Esophagus squamous epithelium (tissue), 4 donors: Measurements from ENCODE around the gene ARHGAP26.

ENCODE experiments used
- POLR2A ChIP-seq, 4 donors: fragments of 450-650 bp; IDR thresholded peaks; one replicate each; pipeline ENCODE4 v1.6.1; 2017; ENCODE audit warnings: antibody characterized with exemption in 4 of 4, mild to moderate bottlenecking in 4 of 4, moderate library complexity in 3 of 4
- TF ChIP-seq, protein P1 (sequence below), 6 experiments: fragments of 450-650 bp in 4 of 6; fragments of 200-600 bp in 2 of 6; sonication (generic) in 2 of 6; IDR thresholded peaks; one replicate each; pipeline ENCODE4 v1.5.1; 2016 to 2019; ENCODE audit warnings: antibody characterized with exemption in 6 of 6, mild to moderate bottlenecking in 4 of 6, moderate library complexity in 4 of 6

DNA sequence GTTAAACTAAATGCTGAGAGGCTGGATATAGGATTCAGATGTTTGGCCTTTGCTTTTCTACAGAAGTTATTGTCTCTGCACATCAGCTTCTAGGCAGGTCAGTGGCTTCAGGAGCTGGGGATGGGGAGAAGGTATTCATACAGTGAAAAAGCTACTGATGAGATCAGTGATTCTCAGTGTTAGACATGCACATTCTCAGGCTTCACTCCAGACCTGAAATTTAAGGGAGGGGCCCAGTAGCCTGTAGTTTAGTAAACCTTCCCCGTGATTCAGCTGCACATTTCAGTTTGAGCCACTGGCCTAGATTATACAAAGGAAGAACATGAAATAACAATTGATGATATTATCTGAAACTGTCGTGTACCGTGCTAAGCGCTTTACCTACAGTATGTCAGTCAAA lies 127.2 kb downstream of the ARHGAP26 start:
- TF ChIP-seq, protein P1, sequence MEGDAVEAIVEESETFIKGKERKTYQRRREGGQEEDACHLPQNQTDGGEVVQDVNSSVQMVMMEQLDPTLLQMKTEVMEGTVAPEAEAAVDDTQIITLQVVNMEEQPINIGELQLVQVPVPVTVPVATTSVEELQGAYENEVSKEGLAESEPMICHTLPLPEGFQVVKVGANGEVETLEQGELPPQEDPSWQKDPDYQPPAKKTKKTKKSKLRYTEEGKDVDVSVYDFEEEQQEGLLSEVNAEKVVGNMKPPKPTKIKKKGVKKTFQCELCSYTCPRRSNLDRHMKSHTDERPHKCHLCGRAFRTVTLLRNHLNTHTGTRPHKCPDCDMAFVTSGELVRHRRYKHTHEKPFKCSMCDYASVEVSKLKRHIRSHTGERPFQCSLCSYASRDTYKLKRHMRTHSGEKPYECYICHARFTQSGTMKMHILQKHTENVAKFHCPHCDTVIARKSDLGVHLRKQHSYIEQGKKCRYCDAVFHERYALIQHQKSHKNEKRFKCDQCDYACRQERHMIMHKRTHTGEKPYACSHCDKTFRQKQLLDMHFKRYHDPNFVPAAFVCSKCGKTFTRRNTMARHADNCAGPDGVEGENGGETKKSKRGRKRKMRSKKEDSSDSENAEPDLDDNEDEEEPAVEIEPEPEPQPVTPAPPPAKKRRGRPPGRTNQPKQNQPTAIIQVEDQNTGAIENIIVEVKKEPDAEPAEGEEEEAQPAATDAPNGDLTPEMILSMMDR (IDR thresholded peaks at IDR 0.05), result no peak
- TF ChIP-seq POLR2A (IDR thresholded peaks at IDR 0.05), result no peak
